H1 (cell line): Measurements from ENCODE around the gene ARFRP1. TPM values are rescaled to one million over a fixed set of nuclear protein-coding genes. Genes with fewer than 3 reads are reported as not detected.

Experiments used
- CTCF ChIA-PET: fragments of 300-600 bp; sonication (Branson Sonifier 250); formaldehyde crosslinking; loops from one replicate; lab custom pipeline; 2021; ENCODE audit not compliant: partially characterized antibody; lab: Charles Lee
- POLR2A ChIA-PET: fragments of 300-600 bp; sonication (Branson Sonifier 250); formaldehyde crosslinking; loops from one replicate; lab custom pipeline; 2021; ENCODE audit warnings: inconsistent platforms; ENCODE audit not compliant: partially characterized antibody; lab: Charles Lee
- DNase-seq, 2 experiments: peaks; one replicate each; pipeline versions ENCODE4 v3.0.0 to v3.0.0-alpha.2; 2010 to 2022; ENCODE audit warnings: low spot score in 2 of 2, low read depth in 1 of 2, mixed read lengths in 1 of 2
- FAIRE-seq: peaks from 2 replicates; lab custom pipeline; 2011; peaks lifted over from hg19 to GRCh38; lab: Jason Lieb, UNC
- H2AFZ ChIP-seq: 2 replicates; pipeline ENCODE4 v1.8.1; 2012; ENCODE audit warnings: low read length, inconsistent platforms
- H2AK5ac ChIP-seq: 2 replicates; pipeline ENCODE4 v1.6.1; 2013; ENCODE audit warnings: low read depth, low read length
- H2BK120ac ChIP-seq: replicated peaks from 2 replicates; pipeline ENCODE3; 2013; ENCODE audit warnings: low read depth, low read length, inconsistent platforms
- H2BK12ac ChIP-seq: 2 replicates; pipeline ENCODE4 v1.6.1; 2013; ENCODE audit warnings: low read depth, low read length
- H2BK15ac ChIP-seq: 2 replicates; pipeline ENCODE4 v1.6.1; 2013; ENCODE audit warnings: low read length
- H2BK20ac ChIP-seq: 2 replicates; pipeline ENCODE4 v1.6.1; 2013; ENCODE audit warnings: low read length
- H2BK5ac ChIP-seq: 2 replicates; pipeline ENCODE4 v1.6.1; 2013; ENCODE audit warnings: low read depth, low read length
- H3K14ac ChIP-seq: 2 replicates; pipeline ENCODE4 v1.6.1; 2013; ENCODE audit warnings: inconsistent platforms; ENCODE audit not compliant: insufficient read length
- H3K18ac ChIP-seq: 2 replicates; pipeline ENCODE4 v1.6.1; 2013; ENCODE audit warnings: low read length; ENCODE audit errors: extremely low read depth
- H3K23ac ChIP-seq: 2 replicates; pipeline ENCODE4 v1.6.1; 2013; ENCODE audit warnings: inconsistent platforms; ENCODE audit not compliant: insufficient read length
- H3K23me2 ChIP-seq: 2 replicates; pipeline ENCODE4 v1.6.1; 2013; ENCODE audit warnings: low read depth, low read length
- H3K27ac ChIP-seq: 2 replicates; pipeline ENCODE4 v1.6.1; 2011; ENCODE audit warnings: low read depth, low read length, inconsistent platforms
- H3K27me3 ChIP-seq, 4 experiments: replicated peaks in 1 of 4; 1 replicate in 1 of 4; 2 replicates in 3 of 4; pipeline versions ENCODE4 v1.6.1 to v1.8.1; 2011 to 2013; ENCODE audit warnings: low read length in 3 of 4, mild to moderate bottlenecking in 3 of 4, inconsistent platforms in 2 of 4, mixed read lengths in 2 of 4, moderate library complexity in 1 of 4; ENCODE audit not compliant: control insufficient read depth in 3 of 4, insufficient read depth in 3 of 4; ENCODE audit errors: extremely low read depth in 1 of 4
- H3K36me3 ChIP-seq, 4 experiments: 2 replicates each; pipeline versions ENCODE4 v1.6.1 to v1.8.1; 2011 to 2013; ENCODE audit warnings: mild to moderate bottlenecking in 4 of 4, low read length in 3 of 4, moderate library complexity in 2 of 4, control low read depth in 1 of 4, inconsistent platforms in 1 of 4; ENCODE audit not compliant: insufficient read depth in 4 of 4, control insufficient read depth in 2 of 4
- H3K4ac ChIP-seq: replicated peaks from 2 replicates; pipeline ENCODE3; 2013; ENCODE audit warnings: low read length, low read depth, mixed read lengths, inconsistent platforms; ENCODE audit not compliant: insufficient read length
- H3K4me1 ChIP-seq, 4 experiments: replicated peaks in 1 of 4; 1 replicate in 1 of 4; 2 replicates in 3 of 4; pipeline versions ENCODE4 v1.6.1 to v1.8.1; 2011 to 2013; ENCODE audit warnings: low read length in 3 of 4, inconsistent platforms in 2 of 4, mixed read lengths in 1 of 4; ENCODE audit not compliant: insufficient read depth in 4 of 4, control insufficient read depth in 3 of 4
- H3K4me2 ChIP-seq, 2 experiments: 2 replicates each; pipeline versions ENCODE4 v1.6.1 to v1.8.1; 2011 to 2013; ENCODE audit warnings: low read depth in 2 of 2, low read length in 2 of 2, control low read depth in 1 of 2, inconsistent platforms in 1 of 2, mild to moderate bottlenecking in 1 of 2; ENCODE audit not compliant: insufficient read depth in 1 of 2
- H3K4me3 ChIP-seq, 4 experiments: fragments of 200-600, 300-600 bp in 1 of 4; sonication (generic), shearing (Covaris generic), sonication (Bioruptor Twin) in 1 of 4; 2 replicates each; pipeline versions ENCODE4 v1.5.1 to v1.8.1; 2011 to 2016; ENCODE audit warnings: low read length in 4 of 4, low read depth in 3 of 4, control low read depth in 2 of 4, inconsistent platforms in 2 of 4, mild to moderate bottlenecking in 2 of 4, mixed read lengths in 1 of 4, moderate library complexity in 1 of 4; ENCODE audit not compliant: insufficient read depth in 2 of 4; ENCODE audit errors: extremely low read depth in 1 of 4
- H3K56ac ChIP-seq: replicated peaks from 2 replicates; pipeline ENCODE3; 2013; ENCODE audit warnings: low read depth, mild to moderate bottlenecking, mixed read lengths, low read length, inconsistent platforms; ENCODE audit not compliant: insufficient read length
- H3K79me1 ChIP-seq: 2 replicates; pipeline ENCODE4 v1.6.1; 2013; ENCODE audit warnings: low read depth, low read length, control low read depth
- H3K79me2 ChIP-seq, 2 experiments: 2 replicates each; pipeline versions ENCODE4 v1.6.1 to v1.8.1; 2012 to 2013; ENCODE audit warnings: low read length in 2 of 2, mild to moderate bottlenecking in 2 of 2, inconsistent platforms in 1 of 2; ENCODE audit not compliant: insufficient read depth in 2 of 2, control insufficient read depth in 1 of 2
- H3K9ac ChIP-seq, 4 experiments: replicated peaks in 1 of 4; 1 replicate in 1 of 4; 2 replicates in 3 of 4; pipeline versions ENCODE4 v1.6.1 to v1.8.1; 2011 to 2013; ENCODE audit warnings: low read depth in 3 of 4, low read length in 3 of 4, control low read depth in 2 of 4, mild to moderate bottlenecking in 2 of 4, moderate library complexity in 2 of 4, inconsistent platforms in 1 of 4; ENCODE audit errors: extremely low read depth in 1 of 4
- H3K9me3 ChIP-seq, 2 experiments: 2 replicates each; pipeline versions ENCODE4 v1.6.1 to v1.8.1; 2012 to 2013; ENCODE audit warnings: mild to moderate bottlenecking in 2 of 2, moderate library complexity in 2 of 2, control low read depth in 1 of 2, inconsistent platforms in 1 of 2, low read depth in 1 of 2, low read length in 1 of 2, mixed read lengths in 1 of 2; ENCODE audit not compliant: insufficient read depth in 2 of 2
- H4K20me1 ChIP-seq, 2 experiments: replicated peaks in 1 of 2; 2 replicates each; pipeline versions ENCODE3 to v1.8.1; 2011 to 2013; ENCODE audit warnings: inconsistent platforms in 2 of 2, low read length in 2 of 2, mild to moderate bottlenecking in 1 of 2; ENCODE audit not compliant: insufficient read depth in 2 of 2, control insufficient read depth in 1 of 2
- H4K5ac ChIP-seq: 2 replicates; pipeline ENCODE4 v1.6.1; 2013; ENCODE audit warnings: low read length, low read depth, mixed read lengths, inconsistent platforms; ENCODE audit not compliant: insufficient read length
- H4K8ac ChIP-seq: 2 replicates; pipeline ENCODE4 v1.8.0; 2013; ENCODE audit warnings: mild to moderate bottlenecking, moderate library complexity, low read length, inconsistent platforms; ENCODE audit not compliant: insufficient read depth; ENCODE audit errors: extremely low read depth
- H4K91ac ChIP-seq: replicated peaks from 2 replicates; pipeline ENCODE3; 2013; ENCODE audit warnings: low read length, mixed read lengths, inconsistent platforms; ENCODE audit not compliant: insufficient read length
- ASH2L ChIP-seq: fragments of 200-600, 300-600 bp; sonication (generic); IDR thresholded peaks from one replicate; pipeline ENCODE4 v1.7.1; 2017; ENCODE audit warnings: low read length
- BACH1 ChIP-seq: IDR thresholded peaks from 2 replicates; pipeline ENCODE4 v1.6.1; 2012; ENCODE audit warnings: low read length, improper control_type of control experiment
- CHD1 ChIP-seq: IDR thresholded peaks from 2 replicates; pipeline ENCODE4 v1.6.1; 2012; ENCODE audit warnings: low read depth, low read length, improper control_type of control experiment
- EZH2 ChIP-seq: fragments of 200-600 bp; sonication (generic); IDR thresholded peaks from 2 replicates; pipeline ENCODE4 v1.7.1; 2012; ENCODE audit warnings: low read depth, mild to moderate bottlenecking, moderate library complexity, low read length, inconsistent platforms; ENCODE audit not compliant: severe bottlenecking
- HDAC2 ChIP-seq, 2 experiments: fragments of 300-600 bp in 1 of 2; sonication (generic) in 1 of 2; IDR thresholded peaks; 2 replicates each; pipeline ENCODE4 v1.6.1; 2011 to 2012; ENCODE audit warnings: low read depth in 2 of 2, low read length in 2 of 2, mild to moderate bottlenecking in 2 of 2, moderate library complexity in 2 of 2, borderline replicate concordance in 1 of 2, inconsistent platforms in 1 of 2
- NRF1 ChIP-seq: IDR thresholded peaks from 2 replicates; pipeline ENCODE4 v1.6.1; 2011; ENCODE audit warnings: mild to moderate bottlenecking, low read depth, low read length, improper control_type of control experiment
- POLR2A ChIP-seq, 2 experiments: IDR thresholded peaks; 1 replicate in 1 of 2; 2 replicates in 1 of 2; pipeline ENCODE4 v1.6.1; 2011; ENCODE audit warnings: low read depth in 2 of 2, low read length in 2 of 2, mild to moderate bottlenecking in 2 of 2; ENCODE audit errors: control extremely low read depth in 1 of 2
- SIN3A ChIP-seq, 2 experiments: IDR thresholded peaks in 1 of 2; conservative IDR thresholded peaks in 1 of 2; 2 replicates each; pipeline ENCODE4 v1.6.1; 2011 to 2012; ENCODE audit warnings: low read length in 2 of 2, improper control_type of control experiment in 1 of 2, low read depth in 1 of 2, mild to moderate bottlenecking in 1 of 2
- SIRT6 ChIP-seq: IDR thresholded peaks from one replicate; pipeline ENCODE4 v1.7.1; 2012; ENCODE audit warnings: low read length, inconsistent platforms
- TAF1 ChIP-seq: IDR thresholded peaks from 2 replicates; pipeline ENCODE4 v1.6.1; 2011; ENCODE audit warnings: mild to moderate bottlenecking, low read depth, low read length
- TEAD4 ChIP-seq: IDR thresholded peaks from 2 replicates; pipeline ENCODE4 v1.6.1; 2012; ENCODE audit warnings: low read depth, low read length, inconsistent platforms, mixed read lengths
- YY1 ChIP-seq: IDR thresholded peaks from 2 replicates; pipeline ENCODE4 v1.6.1; 2011; ENCODE audit warnings: low read depth, mild to moderate bottlenecking, low read length
- WGBS, 2 experiments: shearing (Covaris generic) in 1 of 2; methylation state at CpG; one replicate each; pipeline versions ENCODE4 v1.1.6 to v1.1.7; 2013 to 2015; ENCODE audit warnings: low lambda C conversion rate in 2 of 2, mixed read lengths in 2 of 2, inconsistent platforms in 1 of 2, low coverage in 1 of 2, missing lambda C conversion rate in 1 of 2; ENCODE audit not compliant: insufficient replicate concordance in 2 of 2, insufficient coverage in 1 of 2, insufficient read length in 1 of 2; ENCODE audit errors: extremely low coverage in 1 of 2, missing lambda C conversion rate in 1 of 2; 5-methylcytosine and 5-hydroxymethylcytosine counted together
- polyA plus RNA-seq, 7 experiments: library from polyadenylated mRNA; depleted of rRNA in 3 of 7; stranded (reverse) in 5 of 7; unstranded in 2 of 7; fragments of >200 nt in 5 of 7; fragments of 200-250 nt in 2 of 7; gene quantifications; 1 replicate in 5 of 7; 2 replicates in 1 of 7; 4 replicates in 1 of 7; pipeline versions ENCODE4 v1.2.1 to v1.2.3, GENCODE V29; 2011 to 2013; ENCODE audit warnings: missing spikeins in 2 of 7, mixed read lengths in 2 of 7
- total RNA-seq: library from RNA; stranded (reverse); fragmentation: NEBNext Ultra II Directional; extraction: Animal tissue kit (Norgen Biotek cat#: 25700); gene quantifications from 2 replicates; pipeline ENCODE4 v1.2.1, GENCODE V29; 2021

ARFRP1 gene
- total and polyA plus RNA-seq, 2 of the 8 experiments (the other 6 are each of a cell fraction or from before 2014, with no cell fraction given) = 12.9 to 22.9 TPM

- Histone ChIP-seq H3K36me3 (no peaks in the 10 kb centered on the region), H3K79me2 (peaks cover 0 to 2% of the 10 kb centered on the region in 2 experiments; a peak in 1 of 4 replicates), H4K91ac (peak overlapping the region; percentile 96), H3K23me2 (peaks cover 22% of the 10 kb centered on the region), H3K27me3 (peaks cover 0 to 2% (median 0%) of the 10 kb centered on the region in 4 experiments; a peak in 2 of 7 replicates), H3K79me1 (no peaks in the 10 kb centered on the region; the same call in none of the 2 replicates), H4K8ac (peak overlapping the region; percentile 85; the same call in 1 of the 2 replicates), H3K56ac (peak overlapping the region; percentile 80), H3K9me3 (no peaks in the 10 kb centered on the region), H2BK120ac (peak overlapping the region; percentile 55), H2BK5ac (peak overlapping the region; percentile 90), H2BK12ac (peak overlapping the region; percentile 68; the same call in 1 of the 2 replicates), H3K4me3 (peak overlapping the region; percentile 37 to 74 (median 60)), H4K5ac (peak overlapping the region; percentile 63), H4K20me1 (peaks cover 9 to 11% of the 10 kb centered on the region in 2 experiments), H3K4me1 (peaks cover 0 to 22% (median 16%) of the 10 kb centered on the region in 4 experiments; a peak in 6 of 7 replicates), H3K4me2 (peak overlapping the region; percentile 71 to 88), H2BK20ac (peak overlapping the region; percentile 72; the same call in 1 of the 2 replicates), H2BK15ac (peak overlapping the region; percentile 92; the same call in 1 of the 2 replicates), H3K14ac (peak overlapping the region; percentile 83), H3K23ac (no peak overlapping the region), H3K4ac (peak overlapping the region; percentile 92), H3K27ac (peak overlapping the region; percentile 73; the same call in 1 of the 2 replicates), H2AFZ (no peak overlapping the region), H3K9ac (peak overlapping the region in 3 of 4 experiments; percentile 56 to 71 (median 62); a peak in 6 of 7 replicates), H3K18ac (peak overlapping the region; percentile 95), H2AK5ac (0 out of 2 replicates have a peak overlapping the region, but pooled peaks have one; percentile 32)
- no peak for FAIRE-seq
- CTCF ChIA-PET = interaction anchor here (0.7 to 1.6 kb wide), 3 partner anchors 13 to 132 kb away, joined by 3 read pairs; partner anchors contain the start of gene PTK6
- DNase-seq = no peak
- POLR2A ChIA-PET = interaction anchor here (0.6 to 1.7 kb wide), 11 partner anchors 8 to 384 kb away, joined by 3 to 9 read pairs (median 3); partner anchors contain the start of genes ARFRP1, GMEB2 and ZGPAT
- WGBS, 2 experiments = 49% methylated on average over 12 of the region's 15 CpGs; no CpG with 5 or more reads in 1 of the 2 experiments
- TF ChIP-seq YY1 = no peak
- TF ChIP-seq HDAC2 (IDR thresholded peaks at IDR 0.05; ENCODE audit: borderline replicate concordance in 1 of 2, low read depth in 2 of 2, low read length in 2 of 2) = no peak
- no peak for TF ChIP-seq NRF1
- TF ChIP-seq TAF1 = no peak
- no peak for TF ChIP-seq SIN3A (conservative IDR thresholded peaks at IDR 0.05 in 1 of 2, IDR thresholded peaks at IDR 0.05 in 1 of 2; ENCODE audit: low read depth in 1 of 2, low read length in 2 of 2)
- no peak for TF ChIP-seq SIRT6
- TF ChIP-seq POLR2A (IDR thresholded peaks at IDR 0.05; ENCODE audit: control extremely low read depth in 1 of 2, low read depth in 2 of 2, low read length in 2 of 2) = peak in 1 of 2 experiments; percentile 37; a peak in 1 of 3 replicates
- no peak for TF ChIP-seq EZH2
- TF ChIP-seq CHD1 = no peak
- no peak for TF ChIP-seq BACH1
- peak; percentile 37 for TF ChIP-seq ASH2L
- TF ChIP-seq TEAD4 = no peak
Observed at GRCh38 chr20:63653974-63654668, 53.7 kb downstream of the ARFRP1 start.
